Activated T-cell treated with anti-CD3 and anti-CD28 coated beads, Interleukin-2, amount 50 U/mL, for 1 hour (primary cell): Measurements from ENCODE around the gene RNU1-3.
A peak's percentile ranks its signal among the peaks of the same experiment; 100 is the strongest.

Experiments
- DNase-seq: peaks from one replicate; pipeline ENCODE4 v3.0.0-alpha.2; 2020

RNU1-3 gene

DNA sequence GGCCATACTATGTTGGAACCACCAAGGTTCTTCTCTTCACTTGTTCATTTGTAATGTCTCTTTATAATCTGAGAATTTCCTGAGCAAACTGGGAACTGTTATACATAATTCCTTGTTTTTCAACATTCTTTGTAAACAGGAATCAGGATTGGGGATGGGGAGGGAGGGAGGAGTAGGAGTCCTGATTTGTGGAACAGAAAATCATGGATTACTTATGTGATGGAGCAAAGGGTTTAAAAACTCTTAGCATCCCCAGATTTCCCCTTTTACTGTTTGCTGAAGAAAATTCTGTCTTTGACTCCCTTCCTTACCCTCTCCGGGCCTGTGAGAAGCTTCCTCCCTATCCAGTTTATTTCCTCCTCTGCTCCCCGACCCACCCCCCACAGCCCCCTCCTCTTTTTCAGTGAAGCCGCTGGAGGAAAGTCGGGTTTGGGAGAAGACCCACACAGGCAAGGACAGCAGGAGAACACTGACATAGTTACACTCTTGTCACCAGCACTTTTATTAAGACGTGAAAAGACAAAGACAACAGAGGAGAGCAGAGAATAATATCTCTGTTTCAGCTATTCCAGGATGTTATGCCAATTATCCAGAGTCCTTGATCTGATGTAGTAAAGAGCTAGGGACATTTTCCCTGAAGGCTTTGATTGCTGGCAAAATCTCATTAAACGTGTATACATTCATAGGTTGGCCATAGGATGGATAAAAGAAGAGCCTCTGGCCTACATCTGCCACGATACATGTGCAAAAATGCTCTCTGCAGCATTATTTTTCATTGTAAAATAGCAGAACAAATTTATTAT lies 48.8 kb downstream of the RNU1-3 start:
- DNase-seq = no peak

DNA sequence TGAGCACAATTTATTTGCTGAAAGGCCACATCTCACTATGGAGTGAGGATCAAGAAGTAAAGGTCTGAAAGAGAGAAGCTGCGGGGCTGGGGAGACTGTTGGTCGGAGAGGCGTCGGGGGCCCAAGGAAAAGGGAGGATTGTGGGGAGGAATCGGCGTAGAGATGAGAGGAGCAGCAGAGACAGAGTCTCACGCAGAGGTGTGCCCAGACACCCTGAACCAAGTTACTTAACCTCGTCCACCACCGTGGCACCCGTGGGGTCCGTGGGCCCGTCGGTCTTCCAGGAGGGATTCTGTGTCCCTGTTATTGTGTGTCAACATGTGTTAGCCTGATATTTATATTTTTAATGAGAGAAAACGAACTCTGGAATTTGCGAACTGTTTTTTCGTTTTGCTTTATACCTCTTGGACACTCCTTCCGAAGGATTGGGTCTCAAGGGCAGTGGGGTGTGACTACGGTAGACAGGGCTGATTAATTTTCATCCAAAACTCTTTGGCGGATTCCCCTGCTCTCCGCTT lies 49.6 kb downstream of the RNU1-3 start:
- DNase-seq = peak; percentile 20
